PFSK-1 (cell line): ENCODE data around the gene ZC3H4.

Source experiments
- FOXP2 ChIP-seq: optimal IDR thresholded peaks from 2 replicates; pipeline ENCODE3; 2011; ENCODE audit warnings: borderline replicate concordance, control low read depth, inconsistent platforms; ENCODE audit not compliant: insufficient read depth; ENCODE audit errors: extremely low read length, extremely low read depth
- POLR2AphosphoS5 ChIP-seq: IDR thresholded peaks from 2 replicates; pipeline ENCODE4 v1.6.1; 2012; ENCODE audit warnings: low read depth, mild to moderate bottlenecking, control low read depth, low read length, moderate library complexity
- REST ChIP-seq, 2 experiments: IDR thresholded peaks; 2 replicates each; pipeline versions ENCODE4 v1.6.1 to v1.8.0; 2011 to 2012; ENCODE audit warnings: low read depth in 2 of 2, low read length in 2 of 2, control low read depth in 1 of 2, inconsistent platforms in 1 of 2, mild to moderate bottlenecking in 1 of 2, moderate library complexity in 1 of 2; ENCODE audit not compliant: insufficient read depth in 1 of 2
- SIN3A ChIP-seq: IDR thresholded peaks from 2 replicates; pipeline ENCODE4 v1.6.1; 2012; ENCODE audit warnings: mild to moderate bottlenecking, low read length, moderate library complexity, borderline replicate concordance; ENCODE audit not compliant: insufficient read depth
- TAF1 ChIP-seq: IDR thresholded peaks from 2 replicates; pipeline ENCODE4 v1.6.1; 2012; ENCODE audit warnings: low read length, control low read depth, borderline replicate concordance; ENCODE audit not compliant: insufficient read depth

DNA sequence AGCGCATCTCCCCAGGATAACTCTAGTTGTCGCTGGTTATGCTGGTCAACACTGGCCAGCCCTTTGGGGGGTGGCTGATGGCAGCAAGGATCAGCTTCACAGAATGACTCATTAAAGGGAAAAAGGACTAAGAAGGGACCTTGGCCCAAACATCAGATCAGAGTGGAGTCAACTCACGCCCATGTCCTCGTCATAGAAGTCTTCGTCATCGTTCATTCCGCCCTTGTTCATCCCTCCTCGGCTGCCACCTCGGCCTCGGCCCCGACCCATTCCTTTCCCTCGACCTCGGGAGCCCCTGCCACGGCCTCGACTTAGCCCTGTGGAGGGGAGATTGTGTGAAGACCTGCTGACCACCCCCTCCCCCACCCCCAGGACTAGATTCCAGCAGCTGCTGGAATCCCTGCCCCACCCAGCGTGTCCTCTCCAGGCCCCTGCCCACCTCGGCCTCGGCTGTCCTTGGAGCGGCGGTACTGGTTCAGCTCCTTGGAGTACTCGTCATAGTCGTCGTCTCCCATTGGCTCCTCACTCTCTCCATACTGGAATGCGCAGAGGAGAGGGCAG lies 28.6 kb downstream of the ZC3H4 start:
- TF ChIP-seq REST (IDR thresholded peaks at IDR 0.05; ENCODE audit: insufficient read depth in 1 of 2, low read depth in 2 of 2, low read length in 2 of 2) (no peak), SIN3A (no peak), POLR2AphosphoS5 (no peak), TAF1 (no peak), FOXP2 (no peak)
